Glomerular visceral epithelial cell (primary cell): ENCODE data around the gene PHLPP1.
"Not testable (repeated sequence)": the region's sequence is repeated elsewhere in the genome, so short reads cannot be mapped to it uniquely, and the experiment has no call there.

Source experiments
- DNase-seq: peaks from one replicate; pipeline ENCODE4 v3.0.0-alpha.2; 2016; ENCODE audit errors: extremely low spot score

PHLPP1 gene

DNA sequence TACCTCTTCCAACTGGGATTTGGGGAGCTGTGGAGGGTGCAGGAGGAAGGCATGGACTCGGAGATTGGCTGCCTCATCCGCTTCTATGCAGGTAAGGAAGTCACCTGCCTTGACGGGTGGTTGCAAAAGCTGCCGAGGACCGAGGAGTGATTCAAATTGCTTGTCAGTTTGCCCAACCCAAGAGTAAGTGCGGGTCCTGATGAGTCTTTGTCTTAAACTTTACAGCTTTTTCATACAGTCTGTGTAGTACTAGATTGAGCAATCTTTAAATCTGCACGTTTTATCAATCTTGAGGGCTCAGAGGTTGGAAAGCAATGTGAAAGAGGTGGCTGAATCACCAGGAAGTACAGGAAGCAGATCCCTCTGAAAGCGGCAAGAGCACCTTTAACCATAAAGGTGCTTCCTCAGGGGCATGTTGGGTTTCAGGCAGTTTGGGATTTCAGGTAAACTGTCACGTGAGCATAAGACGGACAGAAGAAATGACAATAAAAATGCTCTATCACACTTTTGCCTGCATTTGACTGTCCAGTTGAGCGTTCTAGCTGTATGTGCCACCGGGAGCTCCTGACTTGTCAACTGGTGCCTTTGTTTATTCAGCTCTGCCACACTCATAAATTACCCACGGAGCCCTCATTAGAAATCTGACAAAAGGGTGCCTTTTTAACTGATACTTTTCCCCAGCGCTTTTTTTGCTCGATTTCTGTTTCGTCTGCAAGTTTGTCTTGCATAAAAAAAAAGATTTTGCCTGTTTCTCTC lies 2.0 kb downstream of the PHLPP1 start:
- peak; percentile 60 for DNase-seq

- DNase-seq, result peak; percentile 8
These were observed 2.8 kb downstream of the PHLPP1 start for GRCh38 chr18:62717925-62718800.

- DNase-seq, result no peak
These were observed 4.7 kb downstream of the PHLPP1 start for GRCh38 chr18:62720048-62720447.

GRCh38 chr18:62720766-62721613 lies 5.6 kb downstream of the PHLPP1 start:
- DNase-seq, result no peak

GRCh38 chr18:62721839-62722795 lies 6.8 kb downstream of the PHLPP1 start:
- DNase-seq, result no peak

GRCh38 chr18:62723666-62724281 lies 8.4 kb downstream of the PHLPP1 start:
- no peak for DNase-seq

DNA sequence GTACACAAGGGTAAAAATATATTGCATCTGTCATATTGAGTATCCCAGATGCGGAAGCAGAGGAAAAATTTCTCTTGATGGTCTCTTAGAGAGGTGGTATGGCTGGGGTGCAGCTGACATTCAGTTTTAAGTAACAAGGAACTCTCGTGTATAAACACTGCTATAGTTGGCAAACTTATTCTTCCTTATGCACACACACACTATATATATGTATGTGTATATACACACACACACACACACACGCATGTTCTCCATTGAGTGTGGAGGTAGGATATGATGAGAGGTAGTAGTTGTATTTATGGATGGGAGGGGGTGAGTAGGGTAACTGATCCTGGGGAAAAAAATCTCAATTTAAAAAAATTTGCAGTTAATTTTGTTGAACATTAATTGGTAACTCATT lies 10.6 kb downstream of the PHLPP1 start:
- DNase-seq, result no peak

GRCh38 chr18:62728254-62728653 lies 12.9 kb downstream of the PHLPP1 start:
- no peak for DNase-seq

DNA sequence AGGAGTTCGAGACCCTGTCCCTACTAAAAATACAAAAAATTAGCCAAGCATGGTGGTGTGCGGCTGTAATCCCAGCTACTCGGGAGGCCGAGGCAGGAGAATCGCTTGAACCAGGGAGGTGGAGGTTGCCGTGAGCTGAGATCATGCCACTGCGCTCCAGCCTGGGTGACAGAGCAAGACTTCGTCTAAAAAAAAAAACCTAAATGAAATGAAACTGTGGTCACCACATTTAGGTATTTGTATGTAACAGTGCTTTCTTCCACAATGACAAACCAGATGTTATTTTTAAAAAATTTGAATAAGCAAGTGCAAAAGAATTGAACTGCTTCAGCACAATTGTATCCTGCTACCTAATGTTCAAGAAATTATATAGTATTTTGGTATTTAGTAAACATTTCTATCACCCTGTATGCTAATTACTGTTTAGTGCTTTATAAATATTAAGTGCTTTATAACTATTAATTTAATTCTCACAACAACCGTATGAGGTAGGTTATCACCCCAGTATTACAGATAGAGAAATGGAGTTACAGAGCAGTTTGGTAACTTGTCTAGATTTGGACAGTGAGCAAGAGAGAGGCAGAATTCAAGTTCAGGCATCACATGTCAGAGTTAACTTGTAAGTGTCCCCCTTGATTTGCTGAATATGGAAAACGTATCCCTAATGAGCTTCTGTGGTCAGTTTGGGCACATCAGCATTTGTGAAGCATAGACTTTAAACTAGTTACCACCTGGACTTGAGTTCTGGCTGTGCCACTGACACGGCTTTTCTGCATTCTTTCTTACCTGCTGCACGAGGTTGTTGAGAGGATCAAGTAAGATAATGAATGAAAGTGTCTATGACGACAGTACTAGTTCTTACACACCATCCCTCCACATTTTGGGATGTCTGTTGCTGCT lies 14.4 kb downstream of the PHLPP1 start:
- DNase-seq, result no peak

DNA sequence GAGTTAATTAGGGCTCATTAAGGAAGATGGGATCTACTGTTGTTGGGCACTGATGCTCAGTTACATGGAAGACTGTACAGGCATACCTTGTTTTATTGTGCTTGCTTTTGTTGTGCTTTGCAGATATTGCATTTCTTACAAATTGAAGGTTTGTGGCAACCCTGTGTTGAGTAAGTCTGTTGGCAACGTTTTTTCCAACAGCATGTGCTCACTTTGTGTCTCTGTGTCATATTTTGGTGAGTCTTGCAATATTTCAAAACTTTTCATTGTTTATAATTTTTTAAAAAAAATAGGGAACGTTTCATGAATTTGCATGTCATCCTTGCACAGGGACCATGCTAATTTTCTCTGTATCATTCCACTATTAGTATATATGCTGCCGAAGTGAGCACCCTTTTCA lies 15.6 kb downstream of the PHLPP1 start:
- no peak for DNase-seq

DNA sequence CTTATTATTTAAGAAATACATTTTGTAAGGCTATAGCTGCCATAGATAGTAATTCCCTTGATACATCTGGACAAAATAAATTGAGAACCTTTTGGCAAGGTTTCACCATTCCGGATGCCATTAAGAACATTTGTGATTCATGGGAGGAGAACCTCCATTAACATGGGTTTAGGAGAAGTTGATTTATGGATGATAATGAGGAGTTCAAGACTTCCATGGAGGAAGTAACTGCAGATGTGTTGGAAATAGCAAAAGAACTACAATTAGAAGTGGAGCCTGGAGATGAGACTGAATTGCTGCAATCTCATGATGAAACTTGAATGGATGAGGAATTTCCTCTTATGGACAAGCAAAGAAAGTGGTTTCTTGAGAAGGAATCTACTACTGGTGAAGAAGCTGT lies 17.3 kb downstream of the PHLPP1 start:
- DNase-seq, result no peak

- no peak for DNase-seq
These were observed 18.9 kb downstream of the PHLPP1 start for GRCh38 chr18:62734290-62734689.

- no peak for DNase-seq
These were observed 20.0 kb downstream of the PHLPP1 start for GRCh38 chr18:62735387-62735786.

DNA sequence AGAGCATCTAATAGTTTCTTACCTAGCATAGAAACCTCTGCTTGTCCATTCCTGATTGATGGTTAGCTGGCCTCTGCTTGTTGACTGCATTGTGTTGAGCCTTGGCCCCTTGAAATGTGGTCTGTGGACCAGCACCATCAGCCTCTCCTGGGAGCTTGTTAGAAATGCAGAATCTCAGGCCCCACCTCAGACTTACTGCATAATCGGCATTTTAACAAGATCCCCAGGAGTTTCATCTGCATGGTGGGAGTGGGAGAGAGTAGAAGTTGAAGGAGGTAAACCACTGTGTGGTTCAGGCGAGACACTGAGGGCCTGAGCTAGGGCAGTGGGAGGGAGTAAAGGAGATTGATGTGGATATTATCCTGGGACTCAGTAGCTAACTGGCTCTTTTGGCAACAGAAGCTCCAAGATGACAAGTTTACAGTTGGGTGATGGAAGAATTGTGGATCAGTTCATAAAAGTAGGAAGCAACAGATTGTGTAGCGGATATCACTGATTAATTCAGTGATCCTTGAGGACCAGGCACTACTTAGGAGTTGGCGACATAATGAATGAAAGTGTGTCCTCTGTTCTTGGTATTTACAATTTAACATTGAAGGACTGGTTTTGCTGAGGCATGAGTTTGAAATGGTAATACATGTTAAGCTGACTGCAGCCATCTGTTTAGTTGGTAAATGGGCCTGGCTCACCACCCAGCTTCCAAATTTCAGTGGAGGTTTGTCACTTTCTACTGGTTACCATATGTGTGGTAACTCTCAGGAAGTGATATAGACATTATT lies 20.9 kb downstream of the PHLPP1 start:
- DNase-seq, result no peak

GRCh38 chr18:62737241-62737873 lies 22.0 kb downstream of the PHLPP1 start:
- DNase-seq, result no peak

DNA sequence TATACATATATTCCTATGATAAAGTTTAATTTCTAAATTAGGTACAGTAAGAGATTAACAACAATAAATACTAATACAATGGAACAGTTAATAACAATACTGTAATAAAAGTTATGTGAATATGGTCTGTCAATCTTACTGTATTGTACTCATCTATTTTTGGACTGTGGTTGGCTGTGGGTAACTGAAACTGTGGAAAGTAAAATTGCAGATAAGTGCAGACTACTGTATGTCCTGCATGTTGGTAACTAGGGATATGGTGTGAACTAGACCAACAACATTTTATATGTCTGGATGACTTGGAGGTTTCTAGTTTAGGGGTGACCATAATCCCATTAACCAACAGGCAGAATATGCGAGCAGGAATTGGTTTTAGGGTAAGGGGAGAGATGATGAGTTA lies 23.3 kb downstream of the PHLPP1 start:
- DNase-seq, result no peak

GRCh38 chr18:62739911-62740310 lies 24.6 kb downstream of the PHLPP1 start:
- DNase-seq, result no peak

GRCh38 chr18:62740650-62741049 lies 25.3 kb downstream of the PHLPP1 start:
- DNase-seq, result not testable (repeated sequence)
